GM21367 (cell line): Measurements from ENCODE around the gene TPSG1.
"Not testable (repeated sequence)": the region's sequence is repeated elsewhere in the genome, so short reads cannot be mapped to it uniquely, and the experiment has no call there.

Experiments used
- ATAC-seq: cut with Tn5 transposase; IDR thresholded peaks from one replicate; pipeline ENCODE4 v1.9.1; 2021; ENCODE audit not compliant: unreplicated experiment

Gene TPSG1

GRCh38 chr16:1232049-1232748, 7.1 kb upstream of the TPSG1 start:
- not testable (repeated sequence) for ATAC-seq

- ATAC-seq: not testable (repeated sequence)
Measured at GRCh38 chr16:1231301-1231700, 6.2 kb upstream of the TPSG1 start.

GRCh38 chr16:1230471-1231212, 5.6 kb upstream of the TPSG1 start:
- ATAC-seq: not testable (repeated sequence)

- not testable (repeated sequence) for ATAC-seq
Measured at GRCh38 chr16:1230084-1230470, 5.0 kb upstream of the TPSG1 start, which contains the start of gene TPSB2. TPSB2 (minus strand) TSS chr16:1230184; CDS start chr16:1229951, 233 bp downstream.

- ATAC-seq: not testable (repeated sequence)
Measured at GRCh38 chr16:1229476-1229875, 4.4 kb upstream of the TPSG1 start.

GRCh38 chr16:1228227-1228626, 3.2 kb upstream of the TPSG1 start:
- not testable (repeated sequence) for ATAC-seq

GRCh38 chr16:1226692-1227091, 1.6 kb upstream of the TPSG1 start:
- ATAC-seq: not testable (repeated sequence)

- not testable (repeated sequence) for ATAC-seq
Measured at GRCh38 chr16:1225728-1226311, 752 bp upstream of the TPSG1 start.

GRCh38 chr16:1224558-1224957, 510 bp downstream of the TPSG1 start:
- no peak for ATAC-seq

- ATAC-seq: no peak
Measured at GRCh38 chr16:1223355-1224214, 1.5 kb downstream of the TPSG1 start.

- no peak for ATAC-seq
Measured at GRCh38 chr16:1222553-1223354, 2.3 kb downstream of the TPSG1 start.

GRCh38 chr16:1221628-1222552, 3.2 kb downstream of the TPSG1 start:
- ATAC-seq: no peak

GRCh38 chr16:1220841-1221627, 4.0 kb downstream of the TPSG1 start:
- no peak for ATAC-seq

- no peak for ATAC-seq
Measured at GRCh38 chr16:1220098-1220728, 4.9 kb downstream of the TPSG1 start.

- no peak for ATAC-seq
Measured at GRCh38 chr16:1218930-1219611, 6.0 kb downstream of the TPSG1 start.

- no peak for ATAC-seq
Measured at GRCh38 chr16:1218061-1218929, 6.8 kb downstream of the TPSG1 start.
